Adrenal gland (tissue), 5 donors: ENCODE measurements around the gene KIT.

ENCODE experiments used
- CTCF ChIP-seq, 6 experiments: fragments of 450-650 bp in 4 of 6; fragments of 200-600 bp in 2 of 6; sonication (generic) in 1 of 6; IDR thresholded peaks; 1 replicate in 5 of 6; 2 replicates in 1 of 6; pipeline versions ENCODE4 v1.5.1 to v1.8.0; 2016 to 2021; ENCODE audit warnings: antibody characterized with exemption in 6 of 6, mild to moderate bottlenecking in 2 of 6, moderate library complexity in 1 of 6
- POLR2A ChIP-seq, 2 donors: fragments of 450-650 bp; IDR thresholded peaks; one replicate each; pipeline ENCODE4 v1.6.1; 2017; ENCODE audit warnings: antibody characterized with exemption in 2 of 2, mild to moderate bottlenecking in 2 of 2, moderate library complexity in 1 of 2
- donor health status: DM: no; HTN: no; CAD: no.

GRCh38 chr4:54742636-54743399 lies 85.1 kb downstream of the KIT start:
- TF ChIP-seq CTCF (IDR thresholded peaks at IDR 0.05), result no peak
- no peak for TF ChIP-seq POLR2A (IDR thresholded peaks at IDR 0.05)
